Adrenal gland (tissue), 5 donors: Measurements from ENCODE around the gene MYO18A.
"Not testable (repeated sequence)": the region's sequence is repeated elsewhere in the genome, so short reads cannot be mapped to it uniquely, and the experiment has no call there.

Experiments used
- POLR2A ChIP-seq, 2 donors: fragments of 450-650 bp; IDR thresholded peaks; one replicate each; pipeline ENCODE4 v1.6.1; 2017; ENCODE audit warnings: antibody characterized with exemption in 2 of 2, mild to moderate bottlenecking in 2 of 2, moderate library complexity in 1 of 2
- TF ChIP-seq, protein P1 (sequence below), 6 experiments: fragments of 450-650 bp in 4 of 6; fragments of 200-600 bp in 2 of 6; sonication (generic) in 1 of 6; IDR thresholded peaks; 1 replicate in 5 of 6; 2 replicates in 1 of 6; pipeline versions ENCODE4 v1.5.1 to v1.8.0; 2016 to 2021; ENCODE audit warnings: antibody characterized with exemption in 6 of 6, mild to moderate bottlenecking in 2 of 6, moderate library complexity in 1 of 6
- donor health status: DM: no; HTN: no; CAD: no.

DNA sequence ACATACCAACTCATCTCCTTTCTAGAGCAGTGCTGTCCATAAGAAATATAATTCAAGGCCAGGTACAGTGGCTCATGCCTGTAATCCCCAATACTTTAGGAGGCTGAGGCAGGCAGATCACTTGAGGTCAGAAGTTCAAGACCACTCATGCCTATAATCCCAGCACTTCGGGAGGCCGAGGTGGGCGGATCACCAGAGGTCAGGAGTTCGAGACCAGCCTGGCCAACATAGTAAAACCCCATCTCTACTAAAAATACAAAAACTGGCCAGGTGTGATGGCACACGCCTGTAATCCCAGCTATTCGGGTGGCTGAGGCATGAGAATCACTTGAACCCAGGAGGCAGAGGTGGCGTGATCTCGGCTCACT lies 11.5 kb downstream of the MYO18A start:
- TF ChIP-seq, protein P1, sequence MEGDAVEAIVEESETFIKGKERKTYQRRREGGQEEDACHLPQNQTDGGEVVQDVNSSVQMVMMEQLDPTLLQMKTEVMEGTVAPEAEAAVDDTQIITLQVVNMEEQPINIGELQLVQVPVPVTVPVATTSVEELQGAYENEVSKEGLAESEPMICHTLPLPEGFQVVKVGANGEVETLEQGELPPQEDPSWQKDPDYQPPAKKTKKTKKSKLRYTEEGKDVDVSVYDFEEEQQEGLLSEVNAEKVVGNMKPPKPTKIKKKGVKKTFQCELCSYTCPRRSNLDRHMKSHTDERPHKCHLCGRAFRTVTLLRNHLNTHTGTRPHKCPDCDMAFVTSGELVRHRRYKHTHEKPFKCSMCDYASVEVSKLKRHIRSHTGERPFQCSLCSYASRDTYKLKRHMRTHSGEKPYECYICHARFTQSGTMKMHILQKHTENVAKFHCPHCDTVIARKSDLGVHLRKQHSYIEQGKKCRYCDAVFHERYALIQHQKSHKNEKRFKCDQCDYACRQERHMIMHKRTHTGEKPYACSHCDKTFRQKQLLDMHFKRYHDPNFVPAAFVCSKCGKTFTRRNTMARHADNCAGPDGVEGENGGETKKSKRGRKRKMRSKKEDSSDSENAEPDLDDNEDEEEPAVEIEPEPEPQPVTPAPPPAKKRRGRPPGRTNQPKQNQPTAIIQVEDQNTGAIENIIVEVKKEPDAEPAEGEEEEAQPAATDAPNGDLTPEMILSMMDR (IDR thresholded peaks at IDR 0.05), result not testable (repeated sequence)
- TF ChIP-seq POLR2A (IDR thresholded peaks at IDR 0.05), result not testable (repeated sequence)
